Measurements from ENCODE around the gene IQCB1.

GRCh38 chr3:121819236-121819635 is 15.6 kb downstream of the IQCB1 start:
- TF ChIP-seq CTCF (IDR thresholded peaks at IDR 0.05): no peak
- no peak for TF ChIP-seq POLR2A (IDR thresholded peaks at IDR 0.05)
